NCI-H526 (cell line): ENCODE results near the gene CDC42BPB.

Experiments
- DNase-seq, 2 experiments: peaks; one replicate each; lab custom pipeline; 2025; lab: John Stamatoyannopoulos, UW

The CDC42BPB gene

DNA sequence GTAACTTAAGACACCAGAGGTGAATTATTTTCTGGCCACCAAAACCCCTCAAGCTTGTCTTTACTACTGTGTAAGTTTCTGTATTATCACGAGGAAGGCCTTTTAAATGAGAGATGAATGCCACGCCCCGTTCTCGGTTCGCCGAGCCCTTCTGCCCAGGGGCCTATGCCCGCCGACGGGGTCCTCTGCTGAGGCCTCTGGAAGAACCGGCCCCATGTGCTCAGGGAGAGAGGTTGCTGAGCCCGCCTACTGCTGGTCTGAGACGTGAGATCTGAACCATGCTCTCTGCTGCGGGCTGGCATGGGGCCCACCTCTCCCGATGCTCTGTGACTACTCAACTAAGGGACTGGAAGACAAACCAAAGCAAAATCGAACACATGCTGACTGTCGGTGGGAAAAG lies 113.9 kb downstream of the CDC42BPB start:
- no peak for DNase-seq

DNA sequence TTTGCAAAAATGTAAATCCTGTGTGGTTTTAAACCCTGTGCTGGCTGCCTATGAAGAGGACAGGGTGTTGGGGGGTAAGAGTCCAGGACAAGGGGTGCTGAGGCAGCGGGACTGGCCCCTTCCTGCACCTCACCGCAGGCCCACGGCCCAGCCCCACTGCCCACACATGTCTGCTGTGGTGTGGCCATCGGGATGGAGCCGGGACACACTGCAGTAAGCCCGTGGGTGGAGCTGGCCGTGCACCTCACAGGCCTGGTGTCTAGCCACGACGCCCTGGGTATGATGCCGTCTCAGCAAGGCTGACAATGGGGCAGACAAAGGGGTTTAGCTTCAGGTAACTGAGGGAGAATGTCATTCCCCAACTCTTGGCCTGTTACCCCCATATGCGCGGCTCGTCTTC lies 115.3 kb downstream of the CDC42BPB start:
- DNase-seq: no peak

DNA sequence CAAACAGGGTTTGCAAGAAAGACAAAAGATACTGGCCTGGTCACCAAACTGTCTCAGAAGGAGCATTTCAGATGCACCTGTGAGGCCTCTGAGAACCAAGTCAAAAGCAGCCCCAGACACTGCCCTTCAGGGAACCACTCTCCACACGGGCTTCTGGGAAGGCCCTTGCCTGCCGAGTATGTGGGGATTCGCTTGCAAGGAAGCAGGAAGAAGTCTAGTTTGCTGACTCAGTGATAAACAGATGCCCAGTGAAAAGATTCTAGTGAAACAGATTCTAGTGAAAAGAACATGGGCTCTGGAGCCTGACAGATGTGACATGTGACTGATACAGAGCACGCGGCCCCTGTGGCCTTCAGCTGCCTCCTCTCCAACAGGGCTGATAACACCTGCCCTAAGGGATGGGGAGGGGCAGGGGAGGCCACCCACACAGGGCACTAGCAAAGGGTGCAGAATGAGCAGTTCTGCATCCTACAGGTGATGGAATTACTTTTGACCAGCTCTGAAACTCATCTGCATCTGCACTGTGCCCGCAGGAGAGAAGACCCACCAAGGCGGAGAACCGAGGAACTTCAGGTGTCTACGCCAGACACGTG lies 115.8 kb downstream of the CDC42BPB start:
- no peak for DNase-seq

GRCh38 chr14:102940729-102941362 lies 116.5 kb downstream of the CDC42BPB start:
- DNase-seq: no peak

DNA sequence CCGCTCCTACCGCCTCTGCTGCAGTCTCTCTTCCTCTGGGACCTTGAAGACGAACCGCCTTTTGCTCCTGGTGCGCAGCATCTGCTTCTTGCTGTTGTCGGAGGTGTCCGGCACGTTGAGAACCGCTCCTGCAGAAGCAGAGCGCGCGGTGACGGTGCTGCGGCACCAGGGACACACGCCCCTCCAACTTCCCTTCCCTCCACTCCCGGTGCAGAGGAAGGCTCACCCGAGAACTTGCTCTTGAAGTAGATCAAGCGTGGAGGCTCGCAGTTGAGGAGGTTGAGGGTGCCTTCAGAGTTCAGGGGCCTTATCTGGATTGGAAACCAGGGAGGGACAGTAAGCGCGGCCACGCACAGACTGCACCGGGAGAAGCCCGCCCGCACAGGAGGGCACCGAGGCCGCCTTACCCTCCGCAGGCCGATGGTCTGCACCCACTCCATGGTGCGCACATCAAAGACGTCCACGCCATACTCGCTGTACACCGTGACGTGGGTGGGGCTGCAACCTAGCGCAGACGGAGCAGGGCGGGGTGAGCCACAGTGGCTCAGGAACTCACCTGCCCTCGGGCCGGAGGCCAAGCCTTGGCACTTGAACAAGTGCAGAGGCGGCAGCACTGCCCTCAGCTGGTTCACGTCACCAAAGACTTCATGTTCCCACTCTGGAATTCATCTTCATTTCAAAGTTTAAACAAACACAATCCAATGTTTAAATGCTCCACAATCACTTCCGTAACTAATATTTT lies 117.4 kb downstream of the CDC42BPB start:
- no peak for DNase-seq

GRCh38 chr14:102939329-102939728 lies 118.0 kb downstream of the CDC42BPB start:
- DNase-seq: no peak

- no peak for DNase-seq
Measured at GRCh38 chr14:102938191-102938590, 119.2 kb downstream of the CDC42BPB start.

- DNase-seq: no peak
Measured at GRCh38 chr14:102937331-102938175, 119.8 kb downstream of the CDC42BPB start.

- no peak for DNase-seq
Measured at GRCh38 chr14:102935756-102936155, 121.6 kb downstream of the CDC42BPB start.

GRCh38 chr14:102933618-102934231 lies 123.6 kb downstream of the CDC42BPB start:
- peak in 1 of 2 experiments; percentile 72 for DNase-seq

DNA sequence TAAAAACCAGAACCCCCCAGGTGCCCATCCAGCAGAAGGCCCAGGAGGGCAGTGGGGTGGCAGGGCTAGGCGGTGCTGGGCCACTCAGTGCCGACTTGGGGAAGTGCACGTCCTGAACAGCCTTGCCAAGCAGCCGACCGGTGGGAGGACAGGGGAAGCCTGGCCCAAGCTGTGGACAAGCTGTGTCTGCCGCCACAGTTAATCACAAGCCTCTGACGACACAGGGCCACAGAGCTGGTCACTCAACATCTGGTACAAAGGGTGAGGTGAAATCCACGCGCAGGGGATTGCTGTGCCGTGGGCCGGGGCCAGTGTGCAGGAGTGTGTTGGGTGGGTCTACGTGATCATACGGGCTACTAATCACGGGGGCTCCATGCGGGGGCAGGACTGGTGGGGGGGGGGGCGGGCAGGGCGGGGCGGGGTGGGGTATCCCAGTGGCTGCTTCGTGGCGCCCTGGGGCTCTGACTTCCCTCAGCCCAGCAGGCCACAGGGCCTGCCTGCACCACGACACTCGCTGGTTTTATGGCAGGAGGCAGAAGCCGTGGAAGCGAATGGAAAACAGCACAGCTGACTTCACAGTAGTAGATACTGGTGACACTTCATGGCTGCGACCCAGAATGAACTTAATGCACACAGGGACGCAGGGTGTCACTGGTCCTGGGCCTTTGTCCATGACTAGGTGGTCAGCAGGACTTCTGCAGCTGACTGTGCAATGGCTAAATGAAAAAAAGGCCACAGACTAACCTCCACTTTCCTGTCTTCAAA lies 124.7 kb downstream of the CDC42BPB start:
- DNase-seq: no peak

GRCh38 chr14:102931580-102932285 lies 125.6 kb downstream of the CDC42BPB start:
- no peak for DNase-seq

GRCh38 chr14:102930753-102931579 lies 126.4 kb downstream of the CDC42BPB start:
- DNase-seq: peak in 1 of 2 experiments; percentile 54

DNA sequence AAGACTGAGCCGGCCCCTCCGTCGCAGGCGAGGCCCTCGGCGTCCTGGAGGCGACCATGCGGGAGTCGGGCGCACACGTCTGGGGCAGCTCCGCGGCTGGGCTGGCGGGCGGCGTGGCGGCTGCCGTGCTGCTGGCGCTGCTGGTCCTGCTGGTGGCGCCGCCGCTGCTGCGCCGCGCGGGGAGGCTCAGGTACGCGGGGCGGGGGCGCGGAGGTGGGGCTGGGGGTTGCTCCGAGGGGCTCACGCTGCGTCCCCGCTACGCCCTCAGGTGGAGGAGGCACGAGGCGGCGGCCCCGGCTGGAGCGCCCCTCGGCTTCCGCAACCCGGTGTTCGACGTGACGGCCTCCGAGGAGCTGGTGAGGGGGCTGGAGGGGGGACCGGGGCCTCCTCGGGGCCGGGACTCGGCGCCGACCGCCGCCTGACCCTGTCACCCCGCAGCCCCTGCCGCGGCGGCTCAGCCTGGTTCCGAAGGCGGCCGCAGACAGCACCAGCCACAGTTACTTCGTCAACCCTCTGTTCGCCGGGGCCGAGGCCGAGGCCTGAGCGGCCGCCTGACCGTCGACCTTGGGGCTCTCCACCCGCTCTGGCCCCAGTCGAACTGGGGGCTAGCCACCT lies 127.1 kb downstream of the CDC42BPB start:
- peak in 1 of 2 experiments; percentile 59 for DNase-seq

DNA sequence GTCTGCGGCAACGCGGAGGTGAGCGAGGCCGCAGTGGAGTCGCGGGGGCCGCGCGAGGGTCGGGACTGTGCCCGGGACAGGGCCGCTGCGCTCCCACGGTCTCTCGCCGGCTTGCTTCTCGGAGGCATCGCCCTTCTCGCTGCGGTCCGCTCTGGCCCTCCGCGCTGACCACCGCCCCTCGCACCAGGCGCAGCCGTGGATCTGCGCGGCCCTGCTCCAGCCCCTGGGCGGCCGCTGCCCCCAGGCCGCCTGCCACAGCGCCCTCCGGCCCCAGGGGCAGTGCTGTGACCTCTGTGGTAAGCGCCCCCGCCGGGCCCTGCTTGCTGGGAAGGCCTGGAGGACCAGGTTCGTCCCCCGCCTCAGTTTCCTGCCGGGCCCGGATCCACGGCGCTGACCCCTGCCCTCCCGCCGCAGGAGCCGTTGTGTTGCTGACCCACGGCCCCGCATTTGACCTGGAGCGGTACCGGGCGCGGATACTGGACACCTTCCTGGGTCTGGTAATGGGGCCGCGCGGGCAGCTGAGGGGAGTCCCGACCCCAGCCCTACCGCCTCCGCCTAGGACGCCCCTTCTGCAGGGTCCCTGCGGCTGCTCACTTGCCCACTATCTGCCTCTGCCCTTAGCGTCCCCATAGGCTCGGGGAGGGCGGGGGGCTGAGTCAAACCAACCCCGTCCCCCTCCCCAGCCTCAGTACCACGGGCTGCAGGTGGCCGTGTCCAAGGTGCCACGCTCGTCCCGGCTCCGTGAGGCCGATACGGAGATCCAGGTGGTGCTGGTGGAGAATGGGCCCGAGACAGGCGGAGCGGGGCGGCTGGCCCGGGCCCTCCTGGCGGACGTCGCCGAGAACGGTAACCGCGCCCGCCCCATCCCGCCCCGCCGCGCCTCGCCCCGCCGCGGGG lies 127.9 kb downstream of the CDC42BPB start:
- DNase-seq: peak in 1 of 2 experiments; percentile 57

GRCh38 chr14:102928412-102929240 lies 128.7 kb downstream of the CDC42BPB start:
- peak; percentile 31 to 87 for DNase-seq

- no peak for DNase-seq
Measured at GRCh38 chr14:102927878-102928411, 129.4 kb downstream of the CDC42BPB start.
